A673 (cell line): ENCODE data around the gene TBKBP1. TPM values are rescaled to one million over a fixed set of nuclear protein-coding genes. Genes with fewer than 3 reads are reported as not detected.

ENCODE experiments used
- BruUV-seq: library from RNA; stranded (reverse); fragments of 400-500 nt; replicated peaks from 2 replicates; lab custom pipeline; 2021; lab: Mats Ljungman, UMichigan
- CTCF ChIA-PET: fragments of 300-600 bp; sonication (Branson Sonifier 250); formaldehyde crosslinking; loops from one replicate; lab custom pipeline; 2022; ENCODE audit warnings: antibody characterized with exemption; lab: Charles Lee
- POLR2A ChIA-PET: fragments of 300-600 bp; sonication (Branson Sonifier 250); formaldehyde crosslinking; loops from one replicate; lab custom pipeline; 2022; ENCODE audit warnings: antibody characterized with exemption; ENCODE audit not compliant: low non-redundant PET; lab: Charles Lee
- DNase-seq: peaks from one replicate; pipeline ENCODE4 v3.0.0-alpha.2; 2015; ENCODE audit warnings: low spot score
- H3K27ac ChIP-seq: fragments of 200-600 bp; sonication (generic); 2 replicates; pipeline ENCODE4 v1.5.1; 2016; ENCODE audit warnings: mixed run types, low read depth, mild to moderate bottlenecking, mixed read lengths, antibody characterized with exemption, low read length; ENCODE audit not compliant: poor library complexity, severe bottlenecking
- H3K27me3 ChIP-seq: fragments of 200-600 bp; sonication (generic); replicated peaks from 2 replicates; pipeline ENCODE4 v1.6.1; 2017; ENCODE audit warnings: mixed run types, low read depth, mild to moderate bottlenecking, mixed read lengths, antibody characterized with exemption, low read length; ENCODE audit not compliant: insufficient read depth, poor library complexity
- H3K36me3 ChIP-seq: fragments of 200-600 bp; sonication (generic); 2 replicates; pipeline ENCODE4 v1.6.1; 2016; ENCODE audit warnings: mixed run types, mild to moderate bottlenecking, mixed read lengths, antibody characterized with exemption, low read length; ENCODE audit not compliant: insufficient read depth, poor library complexity, severe bottlenecking
- H3K4me1 ChIP-seq: fragments of 200-600 bp; sonication (generic); 2 replicates; pipeline ENCODE4 v1.6.1; 2017; ENCODE audit warnings: mixed run types, mild to moderate bottlenecking, mixed read lengths, antibody characterized with exemption, low read length; ENCODE audit not compliant: insufficient read depth, poor library complexity, severe bottlenecking
- H3K4me3 ChIP-seq: fragments of 200-600 bp; sonication (generic); 2 replicates; pipeline ENCODE4 v1.5.1; 2016; ENCODE audit warnings: low read depth, mixed run types, mild to moderate bottlenecking, mixed read lengths, low read length; ENCODE audit not compliant: poor library complexity, severe bottlenecking
- H3K9me3 ChIP-seq: fragments of 200-600 bp; sonication (generic); 2 replicates; pipeline ENCODE4 v1.6.1; 2016; ENCODE audit warnings: mixed run types, low read depth, mild to moderate bottlenecking, mixed read lengths, antibody characterized with exemption, low read length; ENCODE audit not compliant: poor library complexity, severe bottlenecking
- EZH2 ChIP-seq: fragments of 200-600 bp; sonication (generic); IDR thresholded peaks from 2 replicates; pipeline ENCODE4 v1.6.1; 2017; ENCODE audit warnings: borderline replicate concordance, low read depth, mild to moderate bottlenecking, mixed read lengths, antibody characterized with exemption, low read length; ENCODE audit not compliant: poor library complexity, severe bottlenecking
- intact Hi-C: fragments of 100-400 bp; cut with micrococcal nuclease; formaldehyde crosslinking; loops from one replicate; pipeline ENCODE4 v1.10.0; 2022; ENCODE audit not compliant: unreplicated experiment
- total RNA-seq: library from RNA; stranded (reverse); gene quantifications from 2 replicates; pipeline ENCODE4 v1.2.3, GENCODE V29; 2021
- TF ChIP-seq, protein P1 (sequence below): fragments of 300-800, 200-600 bp; sonication (generic); conservative IDR thresholded peaks from 2 replicates; pipeline ENCODE4 v1.5.1; 2017; ENCODE audit warnings: low read depth, mild to moderate bottlenecking, antibody characterized with exemption, low read length, moderate library complexity, mixed read lengths

Gene TBKBP1
- total RNA-seq, 1 experiment from 2014 or later, result 21.1 TPM

GRCh38 chr17:47733674-47734410 lies 39.9 kb downstream of the TBKBP1 start:
- H3K9me3 ChIP-seq, result no peaks in the 10 kb centered on the region
- H3K36me3 ChIP-seq, result no peaks in the 10 kb centered on the region
- CTCF ChIA-PET, result interaction anchor here (0.6 to 1.2 kb wide), 4 partner anchors 8 to 155 kb away, joined by 3 read pairs; no protein-coding TSS in a partner anchor
- no peak for DNase-seq
- no peak for TF ChIP-seq EZH2
- TF ChIP-seq, protein P1, sequence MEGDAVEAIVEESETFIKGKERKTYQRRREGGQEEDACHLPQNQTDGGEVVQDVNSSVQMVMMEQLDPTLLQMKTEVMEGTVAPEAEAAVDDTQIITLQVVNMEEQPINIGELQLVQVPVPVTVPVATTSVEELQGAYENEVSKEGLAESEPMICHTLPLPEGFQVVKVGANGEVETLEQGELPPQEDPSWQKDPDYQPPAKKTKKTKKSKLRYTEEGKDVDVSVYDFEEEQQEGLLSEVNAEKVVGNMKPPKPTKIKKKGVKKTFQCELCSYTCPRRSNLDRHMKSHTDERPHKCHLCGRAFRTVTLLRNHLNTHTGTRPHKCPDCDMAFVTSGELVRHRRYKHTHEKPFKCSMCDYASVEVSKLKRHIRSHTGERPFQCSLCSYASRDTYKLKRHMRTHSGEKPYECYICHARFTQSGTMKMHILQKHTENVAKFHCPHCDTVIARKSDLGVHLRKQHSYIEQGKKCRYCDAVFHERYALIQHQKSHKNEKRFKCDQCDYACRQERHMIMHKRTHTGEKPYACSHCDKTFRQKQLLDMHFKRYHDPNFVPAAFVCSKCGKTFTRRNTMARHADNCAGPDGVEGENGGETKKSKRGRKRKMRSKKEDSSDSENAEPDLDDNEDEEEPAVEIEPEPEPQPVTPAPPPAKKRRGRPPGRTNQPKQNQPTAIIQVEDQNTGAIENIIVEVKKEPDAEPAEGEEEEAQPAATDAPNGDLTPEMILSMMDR, result no peak
- no peaks in the 10 kb centered on the region for H3K4me1 ChIP-seq
- peaks cover 7% of the 10 kb centered on the region for H3K27me3 ChIP-seq
- intact Hi-C loops, result no loop called here
- H3K4me3 ChIP-seq, result peak overlapping the region; percentile 33
- no TSS peak for BruUV-seq
- H3K27ac ChIP-seq, result no peak overlapping the region
- POLR2A ChIA-PET, result no interaction called here

- H3K27me3 ChIP-seq, result peaks cover 7% of the 10 kb centered on the region
- ChIA-PET CTCF (no interaction called here), POLR2A (no interaction called here)
- no peaks in the 10 kb centered on the region for H3K4me1 ChIP-seq
- no peaks in the 10 kb centered on the region for H3K36me3 ChIP-seq
- H3K9me3 ChIP-seq, result no peaks in the 10 kb centered on the region
- H3K4me3 ChIP-seq, result no peak overlapping the region
- DNase-seq, result no peak
- TF ChIP-seq, protein P1, result no peak
- TF ChIP-seq EZH2, result no peak
- H3K27ac ChIP-seq, result no peak overlapping the region
- BruUV-seq, result no TSS peak
- intact Hi-C loops, result no loop called here
These were observed 41.1 kb downstream of the TBKBP1 start for GRCh38 chr17:47735139-47735464.

- Histone ChIP-seq H3K27ac (no peak overlapping the region), H3K4me3 (no peak overlapping the region), H3K36me3 (no peaks in the 10 kb centered on the region), H3K9me3 (no peaks in the 10 kb centered on the region), H3K27me3 (peaks cover 7% of the 10 kb centered on the region), H3K4me1 (no peaks in the 10 kb centered on the region)
- intact Hi-C loops, result no loop called here
- TF ChIP-seq EZH2, result no peak
- TF ChIP-seq, protein P1, result no peak
- BruUV-seq, result no TSS peak
- ChIA-PET CTCF (no interaction called here), POLR2A (no interaction called here)
- no peak for DNase-seq
These were observed 41.6 kb downstream of the TBKBP1 start for GRCh38 chr17:47735536-47736011.
